Naive thymus-derived CD4-positive, alpha-beta T cell (primary cell): ENCODE data around the gene LSAMP. TPM values are rescaled to one million over a fixed set of nuclear protein-coding genes. Genes with fewer than 3 reads are reported as not detected.

Experiments used
- ATAC-seq: fragments of 150-1000 bp; cut with Tn5 transposase; 2 replicates; pipeline ENCODE4 v1.10.0; 2021; ENCODE audit warnings: mild to moderate bottlenecking, moderate library complexity
- CTCF ChIA-PET: fragments of 350-600 bp; sonication (Branson Sonifier 250); formaldehyde crosslinking; loops from one replicate; lab custom pipeline; 2021; ENCODE audit warnings: antibody characterized with exemption; lab: Charles Lee
- POLR2A ChIA-PET: fragments of 350-600 bp; sonication (Branson Sonifier 250); formaldehyde crosslinking; loops from one replicate; lab custom pipeline; 2021; ENCODE audit warnings: antibody characterized with exemption, inconsistent platforms; lab: Charles Lee
- DNase-seq, 9 donors: peaks; one replicate each; pipeline versions ENCODE4 v3.0.0 to v3.0.0-alpha.2; 2020 to 2022; ENCODE audit warnings: mixed read lengths in 1 of 9
- H3K27ac ChIP-seq: one replicate; pipeline ENCODE4 v1.7.0; 2013; ENCODE audit warnings: mild to moderate bottlenecking, low read depth, low read length, moderate library complexity
- H3K27me3 ChIP-seq, 2 donors: one replicate each; pipeline ENCODE4 v1.7.0; 2013; ENCODE audit warnings: low read length in 2 of 2, mild to moderate bottlenecking in 2 of 2, moderate library complexity in 2 of 2; ENCODE audit not compliant: control insufficient read depth in 2 of 2, insufficient read depth in 2 of 2
- H3K36me3 ChIP-seq, 3 experiments: 1 replicate in 2 of 3; 2 replicates in 1 of 3; pipeline ENCODE4 v1.7.0; 2013; ENCODE audit warnings: low read length in 3 of 3, mild to moderate bottlenecking in 3 of 3, moderate library complexity in 1 of 3; ENCODE audit not compliant: insufficient read depth in 3 of 3, control insufficient read depth in 2 of 3
- H3K4me1 ChIP-seq, 2 donors: one replicate each; pipeline ENCODE4 v1.7.0; 2013; ENCODE audit warnings: low read length in 2 of 2, mild to moderate bottlenecking in 2 of 2, moderate library complexity in 1 of 2; ENCODE audit not compliant: control insufficient read depth in 2 of 2, insufficient read depth in 2 of 2
- H3K4me3 ChIP-seq: 2 replicates; pipeline ENCODE4 v1.7.0; 2013; ENCODE audit warnings: mild to moderate bottlenecking, low read length
- H3K9me3 ChIP-seq, 3 experiments: 1 replicate in 2 of 3; 2 replicates in 1 of 3; pipeline ENCODE4 v1.7.0; 2013; ENCODE audit warnings: low read length in 3 of 3; ENCODE audit not compliant: control insufficient read depth in 2 of 3
- H3K27ac Mint-ChIP-seq, 9 donors: one replicate each; pipeline ENCODE4 v1.8.0; 2020 to 2022; ENCODE audit warnings: mixed read lengths in 9 of 9, mild to moderate bottlenecking in 8 of 9, moderate library complexity in 5 of 9, inconsistent platforms in 2 of 9
- H3K27me3 Mint-ChIP-seq, 5 donors: one replicate each; pipeline ENCODE4 v1.8.0; 2021 to 2022; ENCODE audit warnings: mixed read lengths in 5 of 5, mild to moderate bottlenecking in 1 of 5
- H3K36me3 Mint-ChIP-seq, 5 donors: one replicate each; pipeline ENCODE4 v1.8.0; 2020 to 2022; ENCODE audit warnings: mixed read lengths in 5 of 5, mild to moderate bottlenecking in 3 of 5, inconsistent platforms in 1 of 5
- H3K4me1 Mint-ChIP-seq, 7 donors: one replicate each; pipeline ENCODE4 v1.8.0; 2020 to 2022; ENCODE audit warnings: mixed read lengths in 7 of 7, mild to moderate bottlenecking in 3 of 7, inconsistent platforms in 1 of 7
- H3K4me3 Mint-ChIP-seq, 10 donors: one replicate each; pipeline ENCODE4 v1.8.0; 2020 to 2022; ENCODE audit warnings: mild to moderate bottlenecking in 10 of 10, mixed read lengths in 10 of 10, moderate library complexity in 6 of 10, inconsistent platforms in 2 of 10
- H3K9me3 Mint-ChIP-seq, 11 donors: one replicate each; pipeline ENCODE4 v1.8.0; 2020 to 2022; ENCODE audit warnings: mixed read lengths in 11 of 11, mild to moderate bottlenecking in 4 of 11, inconsistent platforms in 1 of 11, moderate library complexity in 1 of 11
- intact Hi-C, 2 donors: fragments of 100-400 bp; cut with micrococcal nuclease; formaldehyde crosslinking; loops; one replicate each; pipeline ENCODE4 v1.15.1; 2023
- polyA plus RNA-seq, 2 donors: library from polyadenylated mRNA; unstranded; fragments of 300-500 nt; fragmentation: Illumina TruSeq; gene quantifications; one replicate each; pipeline ENCODE4 v1.2.3, GENCODE V29; 2021
- total RNA-seq, 6 experiments: library from RNA in 5 of 6; stranded (reverse) in 5 of 6; gene quantifications; 1 replicate in 5 of 6; 2 replicates in 1 of 6; pipeline ENCODE4 v1.2.3 and lab custom pipeline; 2021 to 2026

Gene LSAMP
- total and polyA plus RNA-seq, 7 experiments from 2014 or later: not detected

GRCh38 chr3:116032176-116032575 is 413.1 kb downstream of the LSAMP start:
- no peaks in the 10 kb centered on the region for H3K36me3 ChIP-seq
- CTCF ChIA-PET: no interaction called here
- Mint-ChIP-seq H3K9me3 (peaks cover 0 to 3% (median 0%) of the 10 kb centered on the region in 11 donors), H3K27ac (no peak overlapping the region), H3K4me3 (no peak overlapping the region), H3K36me3 (no peaks in the 10 kb centered on the region), H3K4me1 (no peaks in the 10 kb centered on the region), H3K27me3 (no peaks in the 10 kb centered on the region)
- intact Hi-C loops: no loop called here
- no peaks in the 10 kb centered on the region for H3K27me3 ChIP-seq
- H3K4me1 ChIP-seq: no peaks in the 10 kb centered on the region
- POLR2A ChIA-PET: no interaction called here
- DNase-seq (no peak), ATAC-seq (no peak)
- no peaks in the 10 kb centered on the region for H3K9me3 ChIP-seq
- H3K4me3 ChIP-seq: no peak overlapping the region
- no peak overlapping the region for H3K27ac ChIP-seq

- no peak for DNase-seq
- no peaks in the 10 kb centered on the region for H3K36me3 ChIP-seq
- POLR2A ChIA-PET: no interaction called here
- no peaks in the 10 kb centered on the region for H3K27me3 ChIP-seq
- no peaks in the 10 kb centered on the region for H3K4me1 ChIP-seq
- H3K27ac ChIP-seq: no peak overlapping the region
- Mint-ChIP-seq H3K9me3 (peaks cover 0 to 3% (median 0%) of the 10 kb centered on the region in 11 donors), H3K36me3 (no peaks in the 10 kb centered on the region), H3K4me3 (no peak overlapping the region), H3K27ac (no peak overlapping the region), H3K27me3 (no peaks in the 10 kb centered on the region), H3K4me1 (no peaks in the 10 kb centered on the region)
- ATAC-seq: no peak
- CTCF ChIA-PET: no interaction called here
- H3K9me3 ChIP-seq: no peaks in the 10 kb centered on the region
- H3K4me3 ChIP-seq: no peak overlapping the region
- intact Hi-C loops: no loop called here
Observed at GRCh38 chr3:116030131-116030850, 415.0 kb downstream of the LSAMP start.

DNA sequence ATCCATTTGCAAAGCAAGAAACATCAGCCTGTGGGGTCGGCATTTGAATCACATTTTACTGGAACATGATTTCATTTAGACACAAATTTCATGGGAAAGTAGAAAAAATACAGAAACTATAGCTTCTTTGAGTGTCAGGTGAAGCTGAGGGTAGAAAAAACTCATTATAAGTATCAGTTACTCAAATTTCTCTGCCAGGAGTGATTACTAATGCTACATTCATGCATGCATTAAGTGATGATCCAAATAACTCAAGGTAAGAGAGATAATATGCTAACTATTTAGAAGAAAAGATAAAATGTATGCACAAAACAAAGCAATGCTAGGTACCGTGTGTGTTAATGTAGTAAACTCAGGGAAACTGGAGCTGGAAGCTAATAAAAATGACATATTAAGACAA is 416.0 kb downstream of the LSAMP start:
- Histone ChIP-seq H3K4me1 (no peaks in the 10 kb centered on the region), H3K9me3 (no peaks in the 10 kb centered on the region), H3K4me3 (no peak overlapping the region), H3K27me3 (no peaks in the 10 kb centered on the region), H3K36me3 (no peaks in the 10 kb centered on the region), H3K27ac (no peak overlapping the region)
- H3K27me3 Mint-ChIP-seq: no peaks in the 10 kb centered on the region
- peaks cover 0 to 3% (median 0%) of the 10 kb centered on the region in 11 donors for H3K9me3 Mint-ChIP-seq
- H3K36me3 Mint-ChIP-seq: no peaks in the 10 kb centered on the region
- no peak for DNase-seq
- no peak overlapping the region for H3K4me3 Mint-ChIP-seq
- ATAC-seq: no peak
- POLR2A ChIA-PET: no interaction called here
- intact Hi-C loops: no loop called here
- H3K4me1 Mint-ChIP-seq: no peaks in the 10 kb centered on the region
- H3K27ac Mint-ChIP-seq: no peak overlapping the region
- CTCF ChIA-PET: no interaction called here

DNA sequence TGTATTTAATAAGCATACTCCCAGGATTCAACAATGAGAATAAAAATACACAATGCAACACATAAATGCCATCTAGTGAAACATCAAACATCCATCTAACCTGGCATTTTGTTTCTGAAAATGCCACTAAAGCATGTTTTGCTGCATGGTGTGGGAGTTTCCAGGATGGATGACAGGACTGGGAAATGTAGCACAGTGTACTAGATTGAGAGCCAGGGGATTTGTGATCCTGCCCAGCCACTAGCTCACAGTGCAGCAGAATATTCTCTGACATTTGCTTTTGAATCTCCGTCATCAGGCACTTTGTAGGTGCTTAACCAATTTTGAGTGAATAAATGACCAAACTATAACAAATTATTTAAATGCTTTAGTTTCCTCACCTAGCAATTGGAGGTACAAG is 417.1 kb downstream of the LSAMP start:
- CTCF ChIA-PET: no interaction called here
- intact Hi-C loops: no loop called here
- H3K9me3 Mint-ChIP-seq: peaks cover 0 to 6% (median 0%) of the 10 kb centered on the region in 11 donors
- DNase-seq (no peak), ATAC-seq (no peak)
- Histone ChIP-seq H3K4me3 (no peak overlapping the region), H3K9me3 (no peaks in the 10 kb centered on the region), H3K27ac (no peak overlapping the region), H3K4me1 (no peaks in the 10 kb centered on the region), H3K27me3 (no peaks in the 10 kb centered on the region), H3K36me3 (no peaks in the 10 kb centered on the region)
- POLR2A ChIA-PET: no interaction called here
- H3K4me1 Mint-ChIP-seq: no peaks in the 10 kb centered on the region
- H3K36me3 Mint-ChIP-seq: no peaks in the 10 kb centered on the region
- H3K27me3 Mint-ChIP-seq: no peaks in the 10 kb centered on the region
- H3K4me3 Mint-ChIP-seq: no peak overlapping the region
- no peak overlapping the region for H3K27ac Mint-ChIP-seq

GRCh38 chr3:116020989-116021388 is 424.3 kb downstream of the LSAMP start:
- no peaks in the 10 kb centered on the region for H3K27me3 Mint-ChIP-seq
- Histone ChIP-seq H3K36me3 (no peaks in the 10 kb centered on the region), H3K27me3 (no peaks in the 10 kb centered on the region), H3K4me1 (no peaks in the 10 kb centered on the region), H3K9me3 (no peaks in the 10 kb centered on the region), H3K4me3 (no peak overlapping the region), H3K27ac (no peak overlapping the region)
- no peaks in the 10 kb centered on the region for H3K4me1 Mint-ChIP-seq
- H3K9me3 Mint-ChIP-seq: peaks cover 0 to 6% (median 0%) of the 10 kb centered on the region in 11 donors
- ChIA-PET POLR2A (no interaction called here), CTCF (no interaction called here)
- no peaks in the 10 kb centered on the region for H3K36me3 Mint-ChIP-seq
- H3K4me3 Mint-ChIP-seq: no peak overlapping the region
- no peak overlapping the region for H3K27ac Mint-ChIP-seq
- intact Hi-C loops: no loop called here
- DNase-seq (no peak), ATAC-seq (no peak)

- Histone ChIP-seq H3K4me1 (no peaks in the 10 kb centered on the region), H3K27ac (no peak overlapping the region), H3K36me3 (no peaks in the 10 kb centered on the region), H3K9me3 (no peaks in the 10 kb centered on the region), H3K27me3 (no peaks in the 10 kb centered on the region), H3K4me3 (no peak overlapping the region)
- POLR2A ChIA-PET: no interaction called here
- no peaks in the 10 kb centered on the region for H3K27me3 Mint-ChIP-seq
- ATAC-seq (no peak), DNase-seq (no peak)
- intact Hi-C loops: no loop called here
- no peak overlapping the region for H3K27ac Mint-ChIP-seq
- no peak overlapping the region for H3K4me3 Mint-ChIP-seq
- CTCF ChIA-PET: no interaction called here
- no peaks in the 10 kb centered on the region for H3K4me1 Mint-ChIP-seq
- no peaks in the 10 kb centered on the region for H3K36me3 Mint-ChIP-seq
- H3K9me3 Mint-ChIP-seq: peaks cover 0 to 6% (median 0%) of the 10 kb centered on the region in 11 donors
Observed at GRCh38 chr3:116020495-116020894, 424.8 kb downstream of the LSAMP start.

GRCh38 chr3:116019254-116019763 is 426.0 kb downstream of the LSAMP start:
- ATAC-seq (no peak), DNase-seq (no peak)
- Mint-ChIP-seq H3K27ac (no peak overlapping the region), H3K9me3 (peaks cover 0 to 6% (median 0%) of the 10 kb centered on the region in 11 donors), H3K36me3 (no peaks in the 10 kb centered on the region), H3K27me3 (no peaks in the 10 kb centered on the region), H3K4me1 (no peaks in the 10 kb centered on the region), H3K4me3 (no peak overlapping the region)
- ChIA-PET POLR2A (no interaction called here), CTCF (no interaction called here)
- Histone ChIP-seq H3K9me3 (no peaks in the 10 kb centered on the region), H3K27me3 (no peaks in the 10 kb centered on the region), H3K4me1 (no peaks in the 10 kb centered on the region), H3K36me3 (no peaks in the 10 kb centered on the region), H3K27ac (no peak overlapping the region), H3K4me3 (no peak overlapping the region)
- intact Hi-C loops: no loop called here
